Nephron progenitor cell (in vitro differentiated cells): ENCODE measurements around the gene APOC1.

Experiments
- DNase-seq: peaks from one replicate; pipeline ENCODE4 v3.0.0; 2021
- H3K27ac Mint-ChIP-seq: 2 replicates; pipeline ENCODE4 v1.8.0; 2021; ENCODE audit warnings: mild to moderate bottlenecking, moderate library complexity, mixed read lengths
- H3K27me3 Mint-ChIP-seq: 2 replicates; pipeline ENCODE4 v1.8.0; 2021; ENCODE audit warnings: mild to moderate bottlenecking, low read depth, mixed read lengths; ENCODE audit not compliant: poor library complexity
- H3K36me3 Mint-ChIP-seq: 2 replicates; pipeline ENCODE4 v1.8.0; 2021; ENCODE audit warnings: low read depth, mixed read lengths
- H3K4me1 Mint-ChIP-seq: 2 replicates; pipeline ENCODE4 v1.8.0; 2021; ENCODE audit warnings: mixed read lengths
- H3K4me3 Mint-ChIP-seq: 2 replicates; pipeline ENCODE4 v1.8.0; 2021; ENCODE audit warnings: mild to moderate bottlenecking, moderate library complexity, mixed read lengths
- H3K9me3 Mint-ChIP-seq: 2 replicates; pipeline ENCODE4 v1.8.0; 2021; ENCODE audit warnings: mild to moderate bottlenecking, moderate library complexity, mixed read lengths
- TF ChIP-seq, protein P1 (sequence below): fragments of 200-600 bp; sonication (generic); IDR thresholded peaks from 2 replicates; pipeline ENCODE4 v1.5.0; 2021; ENCODE audit warnings: antibody characterized with exemption

The APOC1 gene

DNA sequence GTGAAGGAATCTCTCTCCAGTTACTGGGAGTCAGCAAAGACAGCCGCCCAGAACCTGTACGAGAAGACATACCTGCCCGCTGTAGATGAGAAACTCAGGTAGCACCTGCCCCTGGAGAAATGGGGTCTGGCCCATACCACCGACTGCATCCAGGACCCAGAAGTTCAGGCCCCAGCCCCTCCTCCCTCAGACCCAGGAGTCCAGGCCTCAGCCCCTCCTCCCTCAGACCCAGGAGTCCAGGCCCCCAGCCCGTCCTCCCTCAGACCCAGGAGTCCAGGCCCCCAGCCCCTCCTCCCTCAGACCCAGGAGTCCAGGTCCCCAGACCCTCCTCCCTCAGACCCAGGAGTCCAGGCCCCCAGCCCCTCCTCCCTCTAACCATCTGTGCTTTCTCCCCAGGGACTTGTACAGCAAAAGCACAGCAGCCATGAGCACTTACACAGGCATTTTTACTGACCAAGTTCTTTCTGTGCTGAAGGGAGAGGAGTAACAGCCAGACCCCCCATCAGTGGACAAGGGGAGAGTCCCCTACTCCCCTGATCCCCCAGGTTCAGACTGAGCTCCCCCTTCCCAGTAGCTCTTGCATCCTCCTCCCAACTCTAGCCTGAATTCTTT, 34.5 kb downstream of the APOC1 start:
- Mint-ChIP-seq H3K36me3 (no peaks in the 10 kb centered on the region), H3K9me3 (no peaks in the 10 kb centered on the region), H3K4me1 (peaks cover 13% of the 10 kb centered on the region), H3K4me3 (no peak overlapping the region), H3K27me3 (peaks cover 4% of the 10 kb centered on the region), H3K27ac (peak overlapping the region; percentile 36)
- TF ChIP-seq, protein P1, sequence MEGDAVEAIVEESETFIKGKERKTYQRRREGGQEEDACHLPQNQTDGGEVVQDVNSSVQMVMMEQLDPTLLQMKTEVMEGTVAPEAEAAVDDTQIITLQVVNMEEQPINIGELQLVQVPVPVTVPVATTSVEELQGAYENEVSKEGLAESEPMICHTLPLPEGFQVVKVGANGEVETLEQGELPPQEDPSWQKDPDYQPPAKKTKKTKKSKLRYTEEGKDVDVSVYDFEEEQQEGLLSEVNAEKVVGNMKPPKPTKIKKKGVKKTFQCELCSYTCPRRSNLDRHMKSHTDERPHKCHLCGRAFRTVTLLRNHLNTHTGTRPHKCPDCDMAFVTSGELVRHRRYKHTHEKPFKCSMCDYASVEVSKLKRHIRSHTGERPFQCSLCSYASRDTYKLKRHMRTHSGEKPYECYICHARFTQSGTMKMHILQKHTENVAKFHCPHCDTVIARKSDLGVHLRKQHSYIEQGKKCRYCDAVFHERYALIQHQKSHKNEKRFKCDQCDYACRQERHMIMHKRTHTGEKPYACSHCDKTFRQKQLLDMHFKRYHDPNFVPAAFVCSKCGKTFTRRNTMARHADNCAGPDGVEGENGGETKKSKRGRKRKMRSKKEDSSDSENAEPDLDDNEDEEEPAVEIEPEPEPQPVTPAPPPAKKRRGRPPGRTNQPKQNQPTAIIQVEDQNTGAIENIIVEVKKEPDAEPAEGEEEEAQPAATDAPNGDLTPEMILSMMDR, result no peak
- DNase-seq, result no peak

DNA sequence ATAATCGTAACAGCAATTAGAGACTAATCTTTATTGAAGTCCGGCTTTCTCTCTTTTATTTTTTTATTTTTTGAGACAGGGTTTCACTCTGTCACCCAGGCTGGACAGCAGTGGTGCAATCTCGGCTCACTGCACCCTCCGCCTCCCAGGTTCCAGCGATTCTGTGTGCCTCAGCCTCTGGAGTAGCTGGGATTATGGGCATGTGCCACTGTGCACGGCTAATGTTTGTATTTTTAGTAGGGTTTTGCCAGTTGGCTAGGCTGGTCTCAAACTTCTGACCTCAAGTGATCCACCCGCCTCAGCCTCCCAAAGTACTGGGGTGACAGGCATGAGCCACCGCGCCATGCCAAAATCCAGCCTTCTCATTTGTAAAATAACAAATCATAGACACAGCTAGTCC, 35.1 kb downstream of the APOC1 start:
- H3K27ac Mint-ChIP-seq, result no peak overlapping the region
- H3K4me3 Mint-ChIP-seq, result no peak overlapping the region
- peaks cover 2% of the 10 kb centered on the region for H3K27me3 Mint-ChIP-seq
- TF ChIP-seq, protein P1, result no peak
- no peaks in the 10 kb centered on the region for H3K36me3 Mint-ChIP-seq
- H3K4me1 Mint-ChIP-seq, result peaks cover 12% of the 10 kb centered on the region
- H3K9me3 Mint-ChIP-seq, result no peaks in the 10 kb centered on the region
- no peak for DNase-seq

DNA sequence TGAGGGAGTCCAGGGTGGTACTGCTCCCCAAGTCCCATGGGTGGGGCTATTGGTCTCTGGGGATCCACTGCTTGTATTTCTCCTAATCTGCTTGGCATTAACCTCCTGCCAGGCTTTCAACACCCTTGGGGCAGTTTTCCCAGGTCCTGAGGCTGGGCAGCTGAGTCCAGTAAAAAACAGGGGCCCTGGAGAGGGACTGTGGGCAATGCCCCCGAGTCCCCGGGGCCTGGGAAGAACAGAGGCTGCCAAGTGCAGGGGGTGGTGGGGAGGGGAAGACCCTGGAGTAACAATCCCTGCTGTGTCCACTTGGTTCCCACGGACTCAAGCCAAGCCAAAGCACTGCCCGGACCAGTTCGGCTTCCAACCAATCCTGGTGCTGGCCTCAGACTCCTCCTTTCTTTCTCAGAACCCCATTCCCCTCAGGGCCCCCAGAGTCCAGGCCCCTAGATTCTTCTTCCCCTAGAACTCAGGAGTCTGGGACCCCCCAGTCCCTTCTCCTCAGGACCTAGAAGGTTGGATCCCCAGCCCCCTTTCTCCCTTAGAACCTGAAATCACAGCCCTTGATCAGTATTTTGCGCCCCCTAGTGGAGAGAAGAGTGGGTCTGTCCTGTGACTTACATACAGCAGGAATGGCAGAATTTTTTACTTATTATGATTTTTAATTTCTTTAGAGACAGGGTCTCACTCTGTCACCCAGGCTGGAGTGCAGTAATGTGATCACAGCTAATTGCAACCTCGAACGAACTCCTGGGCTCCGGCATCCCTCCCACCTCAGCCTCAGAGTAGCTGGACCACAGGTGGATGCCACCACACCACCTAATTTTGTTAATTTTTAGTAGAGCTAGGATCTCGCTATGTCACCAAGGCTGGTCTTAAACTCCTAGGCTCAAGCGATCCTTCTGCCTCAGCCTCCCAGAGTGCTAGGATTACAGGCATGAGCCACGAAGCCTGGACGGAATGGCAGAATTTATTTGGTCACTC, 37.1 kb downstream of the APOC1 start:
- no peak overlapping the region for H3K27ac Mint-ChIP-seq
- DNase-seq, result peak; percentile 69

DNA sequence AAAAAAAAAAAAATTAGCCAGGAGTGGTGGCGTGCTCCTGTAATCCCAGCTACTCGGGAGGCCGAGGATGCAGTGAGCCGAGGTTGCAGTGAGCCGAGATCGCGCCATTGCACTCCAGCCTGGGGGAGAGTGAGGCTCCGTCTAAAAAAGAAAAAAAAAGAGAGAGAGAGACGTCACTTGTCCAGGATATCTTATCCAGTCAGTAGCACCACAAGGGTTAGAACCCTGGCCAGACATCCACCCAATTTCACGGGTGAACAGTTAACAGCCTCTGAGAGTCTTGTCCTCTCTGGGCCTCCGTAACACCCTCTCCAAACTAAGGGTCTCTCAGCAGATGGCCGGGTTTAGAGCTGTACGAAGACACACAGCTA, 39.9 kb downstream of the APOC1 start:
- TF ChIP-seq, protein P1, result no peak
- H3K4me1 Mint-ChIP-seq, result peaks cover 41% of the 10 kb centered on the region

More for the DNA sequence above, 37.1 kb downstream of the APOC1 start:
- no peaks in the 10 kb centered on the region for H3K36me3 Mint-ChIP-seq
- no peaks in the 10 kb centered on the region for H3K9me3 Mint-ChIP-seq
- TF ChIP-seq, protein P1, result peak; percentile 85
- H3K4me1 Mint-ChIP-seq, result peaks cover 24% of the 10 kb centered on the region
- peaks cover 2% of the 10 kb centered on the region for H3K27me3 Mint-ChIP-seq
- no peak overlapping the region for H3K4me3 Mint-ChIP-seq

DNA sequence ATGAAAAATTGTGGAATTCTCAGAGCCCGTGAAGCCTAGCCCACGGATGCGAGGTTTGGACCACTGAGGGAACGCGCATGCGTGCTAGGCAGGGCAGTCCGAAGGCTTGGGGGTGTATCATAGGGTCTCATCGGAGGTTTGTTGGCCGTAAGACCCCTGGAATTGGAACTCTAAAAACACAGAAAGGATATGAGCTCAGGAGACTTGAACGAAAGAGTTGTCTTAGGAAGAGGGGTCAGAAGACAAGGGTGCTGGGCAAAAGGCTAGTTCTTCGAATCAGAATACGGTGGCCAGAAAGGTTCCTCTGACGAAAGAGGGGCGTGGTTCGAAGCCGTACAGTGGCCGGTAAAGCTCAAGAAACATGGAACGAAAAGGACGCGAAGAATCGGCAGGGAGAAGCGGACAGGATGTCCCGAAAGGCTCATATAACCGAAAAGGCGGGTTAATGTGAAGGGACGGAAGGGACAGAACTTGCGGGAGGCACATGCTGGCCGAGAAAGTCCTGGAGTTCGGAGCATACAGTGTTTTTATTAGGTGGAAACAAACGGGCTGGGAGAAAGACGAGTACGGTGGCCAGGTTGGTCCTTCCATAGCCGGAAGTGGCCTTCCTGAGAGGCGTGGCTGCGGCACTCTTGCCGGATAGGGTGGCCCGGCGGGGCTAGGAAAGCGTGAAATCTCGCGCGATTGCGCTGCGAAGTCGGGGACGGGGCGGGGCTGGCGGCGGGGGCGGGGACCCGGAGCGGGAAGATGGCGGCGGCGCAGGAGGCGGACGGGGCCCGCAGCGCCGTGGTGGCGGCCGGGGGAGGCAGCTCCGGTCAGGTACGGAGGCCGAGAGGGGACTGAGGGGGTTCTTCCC, 40.5 kb downstream of the APOC1 start, which contains the start of gene CLPTM1:
Gene CLPTM1, plus strand, starts transcription at position 732 of the 856 bp plus-strand sequence. Its CDS starts 16 bp downstream, at position 748.
- peak; percentile 97 for DNase-seq

More for the DNA sequence above, 39.9 kb downstream of the APOC1 start:
- H3K9me3 Mint-ChIP-seq, result no peaks in the 10 kb centered on the region
- H3K4me3 Mint-ChIP-seq, result peak overlapping the region; percentile 99
- H3K27me3 Mint-ChIP-seq, result peaks cover 2% of the 10 kb centered on the region
- H3K36me3 Mint-ChIP-seq, result no peaks in the 10 kb centered on the region
- no peak for DNase-seq
- peak overlapping the region; percentile 100 for H3K27ac Mint-ChIP-seq

More for the DNA sequence above, 40.5 kb downstream of the APOC1 start, which contains the start of gene CLPTM1:
- H3K9me3 Mint-ChIP-seq, result no peaks in the 10 kb centered on the region
- peaks cover 47% of the 10 kb centered on the region for H3K4me1 Mint-ChIP-seq
- TF ChIP-seq, protein P1, result no peak
- H3K27me3 Mint-ChIP-seq, result no peaks in the 10 kb centered on the region
- peak within 1 kb of the TSS; percentile 100 for H3K27ac Mint-ChIP-seq
- no peaks in the 10 kb centered on the region for H3K36me3 Mint-ChIP-seq
- peak within 1 kb of the TSS; percentile 99 for H3K4me3 Mint-ChIP-seq
